Adrenal gland (tissue), 12 donors: Measurements from ENCODE around the gene VPS54. TPM values are rescaled to one million over a fixed set of nuclear protein-coding genes. Genes with fewer than 3 reads are reported as not detected.
"Not testable (repeated sequence)": the region's sequence is repeated elsewhere in the genome, so short reads cannot be mapped to it uniquely, and the experiment has no call there.

Experiments
- DNase-seq, 7 donors: peaks; one replicate each; pipeline ENCODE4 v3.0.0-alpha.2; 2019 to 2020
- H3K27ac ChIP-seq, 5 donors: fragments of 200-600 bp; sonication (generic) in 4 of 5; 1 replicate in 3 of 5; 2 replicates in 2 of 5; pipeline versions ENCODE4 v1.5.1 to v1.8.0; 2016 to 2020; ENCODE audit warnings: mild to moderate bottlenecking in 1 of 5
- H3K27me3 ChIP-seq: fragments of 200-600 bp; 2 replicates; pipeline ENCODE4 v1.8.0; 2021
- H3K36me3 ChIP-seq, 2 donors: fragments of 200-600 bp; replicated peaks in 1 of 2; 1 replicate in 1 of 2; 2 replicates in 1 of 2; pipeline versions ENCODE4 v1.5.1 to v1.8.0; 2018 to 2022
- H3K4me1 ChIP-seq, 2 donors: fragments of 200-600 bp; replicated peaks in 1 of 2; 1 replicate in 1 of 2; 2 replicates in 1 of 2; pipeline versions ENCODE4 v1.5.1 to v1.8.0; 2018 to 2021
- H3K4me3 ChIP-seq, 4 donors: fragments of 200-600 bp; sonication (generic) in 3 of 4; one replicate each; pipeline ENCODE4 v1.5.1; 2016 to 2018
- H3K9me3 ChIP-seq, 3 donors: fragments of 200-600 bp; sonication (generic) in 1 of 3; replicated peaks in 1 of 3; 1 replicate in 2 of 3; 2 replicates in 1 of 3; pipeline versions ENCODE4 v1.5.1 to v1.8.0; 2016 to 2021
- POLR2A ChIP-seq, 2 donors: fragments of 450-650 bp; IDR thresholded peaks; one replicate each; pipeline ENCODE4 v1.6.1; 2017; ENCODE audit warnings: antibody characterized with exemption in 2 of 2, mild to moderate bottlenecking in 2 of 2, moderate library complexity in 1 of 2
- WGBS, 4 donors: extraction: QIAGEN DNeasy Blood & Tissue Kit in 2 of 4; methylation state at CpG; one replicate each; pipeline versions ENCODE4 v1.1.5 to v1.1.7; 2013 to 2017; 5-methylcytosine and 5-hydroxymethylcytosine counted together
- intact Hi-C, 2 donors: fragments of 100-400 bp; cut with DNase I; formaldehyde crosslinking; loops; one replicate each; pipeline versions ENCODE4 v1.14.1 to v1.15.0; 2022 to 2023
- polyA plus RNA-seq, 3 donors: library from polyadenylated mRNA; stranded (reverse); fragments of 200-250 nt in 2 of 3; fragments of 350-450 nt in 1 of 3; fragmentation: Illumina TruSeq in 1 of 3; extraction: RNeasy Lipid Tissue Mini Kit (QIAGEN cat#74804) in 1 of 3; gene quantifications; one replicate each; pipeline ENCODE4 v1.2.3, GENCODE V29; 2013 to 2014
- total RNA-seq, 9 donors: library from RNA; depleted of rRNA in 4 of 9; stranded (reverse); fragments of >200 nt in 4 of 9; fragments of 120-200 nt in 1 of 9; fragmentation: NEBNext Ultra II Directional in 1 of 9; extraction: Animal tissue kit (Norgen Biotek cat#: 25700) in 1 of 9; gene quantifications; one replicate each; pipeline versions ENCODE4 v1.1.0 to v1.2.4, GENCODE V29; 2013 to 2023
- TF ChIP-seq, protein P1 (sequence below), 6 experiments: fragments of 450-650 bp in 4 of 6; fragments of 200-600 bp in 2 of 6; sonication (generic) in 1 of 6; IDR thresholded peaks; 1 replicate in 5 of 6; 2 replicates in 1 of 6; pipeline versions ENCODE4 v1.5.1 to v1.8.0; 2016 to 2021; ENCODE audit warnings: antibody characterized with exemption in 6 of 6, mild to moderate bottlenecking in 2 of 6, moderate library complexity in 1 of 6
- donor health status: healthy with polysubstance abuse.
- donor health status: Bipolar disorder and iron deficiency.
- donor health status: DM: yes; HTN: yes; CAD: no.
- donor health status: DM: no; HTN: no; CAD: no.
- donor health status: DM: no; HTN: no; CAD: no.
- donor health status: DM: yes; HTN: yes; CAD: no.

Gene VPS54
- total and polyA plus RNA-seq, 12 donors: 15.1 to 38.9 (median 19.0) TPM

DNA sequence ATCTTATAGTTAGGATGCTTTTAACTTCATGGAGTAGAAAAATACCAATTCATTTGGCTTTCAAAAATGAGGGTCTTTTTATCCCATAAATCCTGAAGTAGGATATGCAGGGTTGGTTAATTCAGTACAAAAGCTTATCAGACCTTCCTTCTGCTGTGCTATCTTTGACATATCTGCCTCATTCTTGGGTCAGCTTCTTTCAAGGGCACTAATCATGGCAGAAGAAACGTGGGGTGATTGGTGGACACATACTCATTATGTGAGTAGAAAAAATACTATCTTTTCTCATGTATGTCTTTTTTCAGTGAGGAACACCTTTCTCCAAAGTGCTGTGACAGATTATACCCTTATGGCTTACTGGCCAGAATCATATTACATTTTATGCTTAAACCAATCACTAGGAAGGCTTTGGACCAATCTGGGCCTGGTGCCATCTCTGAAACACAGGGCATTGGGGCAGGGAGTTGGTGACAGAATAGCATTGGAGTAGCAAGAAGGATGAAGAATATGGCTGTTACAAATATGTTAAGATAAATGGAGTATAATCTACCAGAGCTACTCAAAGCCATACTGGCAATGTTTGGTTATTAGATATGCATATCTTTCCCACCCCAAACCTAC lies 167.4 kb downstream of the VPS54 start:
- Histone ChIP-seq H3K27ac (no peak overlapping the region), H3K36me3 (no peaks in the 10 kb centered on the region), H3K9me3 (no peaks in the 10 kb centered on the region), H3K27me3 (no peaks in the 10 kb centered on the region), H3K4me3 (no peak overlapping the region), H3K4me1 (peaks cover 14 to 68% of the 10 kb centered on the region in 2 donors)
- DNase-seq: peak in 4 of 7 donors; percentile 21 to 57 (median 43)
- no peak for TF ChIP-seq POLR2A (IDR thresholded peaks at IDR 0.05)
- TF ChIP-seq, protein P1, sequence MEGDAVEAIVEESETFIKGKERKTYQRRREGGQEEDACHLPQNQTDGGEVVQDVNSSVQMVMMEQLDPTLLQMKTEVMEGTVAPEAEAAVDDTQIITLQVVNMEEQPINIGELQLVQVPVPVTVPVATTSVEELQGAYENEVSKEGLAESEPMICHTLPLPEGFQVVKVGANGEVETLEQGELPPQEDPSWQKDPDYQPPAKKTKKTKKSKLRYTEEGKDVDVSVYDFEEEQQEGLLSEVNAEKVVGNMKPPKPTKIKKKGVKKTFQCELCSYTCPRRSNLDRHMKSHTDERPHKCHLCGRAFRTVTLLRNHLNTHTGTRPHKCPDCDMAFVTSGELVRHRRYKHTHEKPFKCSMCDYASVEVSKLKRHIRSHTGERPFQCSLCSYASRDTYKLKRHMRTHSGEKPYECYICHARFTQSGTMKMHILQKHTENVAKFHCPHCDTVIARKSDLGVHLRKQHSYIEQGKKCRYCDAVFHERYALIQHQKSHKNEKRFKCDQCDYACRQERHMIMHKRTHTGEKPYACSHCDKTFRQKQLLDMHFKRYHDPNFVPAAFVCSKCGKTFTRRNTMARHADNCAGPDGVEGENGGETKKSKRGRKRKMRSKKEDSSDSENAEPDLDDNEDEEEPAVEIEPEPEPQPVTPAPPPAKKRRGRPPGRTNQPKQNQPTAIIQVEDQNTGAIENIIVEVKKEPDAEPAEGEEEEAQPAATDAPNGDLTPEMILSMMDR (IDR thresholded peaks at IDR 0.05): no peak
- intact Hi-C loops: loop anchor here in 1 of 2 donors (10.0 kb wide), 1 partner anchor 157 kb away; no protein-coding TSS in a partner anchor
- 25 to 67% (median 46%) methylated on average over 1 of the region's 1 CpG for WGBS, 4 donors

DNA sequence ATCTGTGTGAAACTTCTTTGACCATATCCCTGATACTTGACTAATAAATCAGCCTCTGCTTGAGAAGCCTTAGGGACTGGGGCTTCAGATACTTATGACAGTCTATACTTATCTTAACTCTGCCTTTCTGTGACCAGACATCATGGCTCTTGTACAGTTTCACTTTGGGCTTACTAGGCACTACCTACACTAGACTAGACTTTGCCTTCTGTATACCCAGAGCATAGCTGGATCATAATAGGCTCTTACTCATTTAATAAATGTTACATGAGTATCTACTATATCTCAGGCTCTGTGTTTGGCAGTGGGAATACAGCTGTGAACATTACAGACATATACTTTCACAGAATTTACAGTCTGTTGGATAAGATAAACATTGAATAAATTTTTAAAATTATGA lies 168.6 kb downstream of the VPS54 start:
- intact Hi-C loops: loop anchor here in 1 of 2 donors (10.0 kb wide), 1 partner anchor 156 kb away; no protein-coding TSS in a partner anchor

DNA sequence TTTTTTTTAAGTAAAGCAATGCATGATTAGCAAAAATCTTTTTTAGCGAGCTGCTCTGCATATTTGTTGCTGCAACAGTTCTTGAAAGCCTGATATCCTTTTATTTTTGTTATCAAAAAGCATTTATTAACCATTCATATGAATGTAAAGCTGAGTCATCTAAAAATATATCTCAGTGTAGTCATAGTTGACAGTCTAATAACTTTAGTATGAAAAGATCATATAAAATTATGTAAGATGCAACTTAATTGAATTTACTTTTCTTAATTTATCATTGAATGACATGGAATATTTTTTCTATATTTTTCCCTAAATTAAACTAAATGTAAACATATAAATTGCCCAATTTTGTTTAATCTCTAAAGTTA lies 169.0 kb downstream of the VPS54 start:
- peaks cover 14 to 81% of the 10 kb centered on the region in 2 donors for H3K4me1 ChIP-seq
- WGBS, 4 donors: 68 to 86% (median 78%) methylated on average over 1 of the region's 1 CpG
- H3K27ac ChIP-seq: no peak overlapping the region
- DNase-seq: no peak
- intact Hi-C loops: loop anchor here in 1 of 2 donors (10.0 kb wide), 1 partner anchor 155 kb away; no protein-coding TSS in a partner anchor
- no peak overlapping the region for H3K4me3 ChIP-seq
- no peaks in the 10 kb centered on the region for H3K27me3 ChIP-seq
- no peaks in the 10 kb centered on the region for H3K9me3 ChIP-seq
- TF ChIP-seq, protein P1 (IDR thresholded peaks at IDR 0.05): no peak
- no peak for TF ChIP-seq POLR2A (IDR thresholded peaks at IDR 0.05)
- no peaks in the 10 kb centered on the region for H3K36me3 ChIP-seq

More for the DNA sequence above, 168.6 kb downstream of the VPS54 start:
- TF ChIP-seq, protein P1 (IDR thresholded peaks at IDR 0.05): no peak
- TF ChIP-seq POLR2A (IDR thresholded peaks at IDR 0.05): no peak
- no peak for DNase-seq
- no peak overlapping the region for H3K4me3 ChIP-seq
- peaks cover 14 to 80% of the 10 kb centered on the region in 2 donors for H3K4me1 ChIP-seq
- H3K36me3 ChIP-seq: no peaks in the 10 kb centered on the region
- no peaks in the 10 kb centered on the region for H3K9me3 ChIP-seq
- H3K27ac ChIP-seq: no peak overlapping the region
- no peaks in the 10 kb centered on the region for H3K27me3 ChIP-seq

DNA sequence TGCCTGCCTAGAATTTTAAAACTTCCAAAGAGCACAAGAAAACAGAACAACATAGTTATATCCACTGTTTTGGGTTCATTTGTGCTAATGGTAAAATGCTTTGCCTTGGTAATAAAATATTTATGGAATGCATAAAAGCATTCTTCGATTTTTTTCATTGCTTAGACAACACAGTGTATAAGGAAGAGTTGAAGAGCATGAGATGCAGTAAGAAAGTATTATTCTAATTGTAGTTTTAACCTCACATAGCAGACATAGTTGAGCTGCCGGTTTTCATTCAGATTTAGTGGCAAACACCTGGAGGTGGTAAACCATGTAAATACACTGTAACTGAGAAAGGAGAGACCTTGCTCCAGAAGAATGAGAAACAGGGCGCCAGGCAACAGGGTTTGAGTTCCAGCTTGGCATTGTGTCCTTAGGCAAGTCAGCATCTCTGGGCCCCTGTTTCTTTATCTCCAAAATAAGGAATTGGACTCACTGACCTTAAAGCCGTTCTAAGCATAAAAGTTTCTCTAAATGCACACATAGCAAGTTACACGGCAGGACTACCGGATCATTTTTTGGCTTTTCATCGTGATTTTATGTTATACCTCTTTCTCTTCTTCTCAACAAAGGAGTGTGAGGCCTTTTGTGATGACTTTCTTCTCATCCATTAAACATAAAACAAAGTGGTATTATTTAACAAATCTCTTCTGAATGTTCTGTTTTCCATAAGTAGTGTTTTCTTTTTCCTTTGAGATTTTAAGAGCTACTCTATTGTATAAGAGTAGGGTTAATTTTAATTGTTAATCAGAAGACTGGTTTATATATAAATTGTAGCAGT lies 169.6 kb downstream of the VPS54 start:
- DNase-seq: no peak
- H3K4me3 ChIP-seq: no peak overlapping the region
- H3K36me3 ChIP-seq: no peaks in the 10 kb centered on the region
- no peak overlapping the region for H3K27ac ChIP-seq
- TF ChIP-seq POLR2A (IDR thresholded peaks at IDR 0.05): no peak
- TF ChIP-seq, protein P1 (IDR thresholded peaks at IDR 0.05): no peak
- 57 to 67% (median 61%) methylated on average over 7 of the region's 7 CpGs for WGBS, 4 donors
- H3K27me3 ChIP-seq: no peaks in the 10 kb centered on the region
- H3K4me1 ChIP-seq: peaks cover 15 to 81% of the 10 kb centered on the region in 2 donors
- H3K9me3 ChIP-seq: no peaks in the 10 kb centered on the region
- intact Hi-C loops: loop anchor here in 1 of 2 donors (10.0 kb wide), 1 partner anchor 155 kb away; no protein-coding TSS in a partner anchor

DNA sequence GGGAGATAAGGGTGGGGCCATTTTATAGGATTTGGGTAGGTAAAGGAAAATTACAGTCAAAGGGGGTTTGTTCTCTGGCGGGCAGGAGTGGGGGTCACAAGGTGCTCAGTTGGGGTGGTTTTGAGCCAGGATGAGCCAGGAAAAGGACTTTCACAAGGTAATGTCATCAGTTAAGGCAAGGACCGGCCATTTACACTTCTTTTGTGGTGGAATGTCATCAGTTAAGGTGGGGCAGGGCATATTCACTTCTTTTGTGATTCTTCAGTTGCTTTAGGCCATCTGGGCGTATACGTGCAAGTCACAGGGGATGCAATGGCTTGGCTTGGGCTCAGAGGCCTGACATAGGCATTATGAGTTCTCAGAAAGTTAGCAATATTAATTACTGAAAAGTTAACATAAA lies 171.7 kb downstream of the VPS54 start:
- DNase-seq, H3K36me3 ChIP-seq, intact Hi-C loops, H3K9me3 ChIP-seq, H3K4me3 ChIP-seq, H3K27me3 ChIP-seq, H3K27ac ChIP-seq: not testable (repeated sequence)
- peaks cover 15 to 81% of the 10 kb centered on the region in 2 donors for H3K4me1 ChIP-seq
- 73 to 98% (median 95%) methylated on average over 3 to 4 of the region's 4 CpGs for WGBS, 4 donors
